ENCODE data around the gene PI4K2B.

DNA sequence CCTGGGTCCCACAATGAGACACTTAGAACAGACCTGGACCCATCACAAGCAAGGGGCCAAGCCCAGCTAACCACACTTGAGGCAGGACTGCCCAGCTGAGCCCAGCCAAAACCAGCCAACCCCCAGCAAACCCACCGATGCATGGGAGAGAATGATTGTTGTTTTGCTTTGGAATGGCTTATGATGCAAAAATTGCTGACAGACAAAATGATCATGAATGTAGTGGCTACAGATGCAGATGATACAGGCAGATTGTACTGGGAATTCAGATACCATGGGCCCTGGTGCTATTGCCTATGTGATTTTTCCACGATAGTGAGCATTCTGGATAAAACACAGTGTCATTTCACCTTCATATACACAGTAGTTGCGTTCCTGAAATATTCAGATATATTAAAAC lies 69.7 kb downstream of the PI4K2B start:
- TF ChIP-seq, protein P1, sequence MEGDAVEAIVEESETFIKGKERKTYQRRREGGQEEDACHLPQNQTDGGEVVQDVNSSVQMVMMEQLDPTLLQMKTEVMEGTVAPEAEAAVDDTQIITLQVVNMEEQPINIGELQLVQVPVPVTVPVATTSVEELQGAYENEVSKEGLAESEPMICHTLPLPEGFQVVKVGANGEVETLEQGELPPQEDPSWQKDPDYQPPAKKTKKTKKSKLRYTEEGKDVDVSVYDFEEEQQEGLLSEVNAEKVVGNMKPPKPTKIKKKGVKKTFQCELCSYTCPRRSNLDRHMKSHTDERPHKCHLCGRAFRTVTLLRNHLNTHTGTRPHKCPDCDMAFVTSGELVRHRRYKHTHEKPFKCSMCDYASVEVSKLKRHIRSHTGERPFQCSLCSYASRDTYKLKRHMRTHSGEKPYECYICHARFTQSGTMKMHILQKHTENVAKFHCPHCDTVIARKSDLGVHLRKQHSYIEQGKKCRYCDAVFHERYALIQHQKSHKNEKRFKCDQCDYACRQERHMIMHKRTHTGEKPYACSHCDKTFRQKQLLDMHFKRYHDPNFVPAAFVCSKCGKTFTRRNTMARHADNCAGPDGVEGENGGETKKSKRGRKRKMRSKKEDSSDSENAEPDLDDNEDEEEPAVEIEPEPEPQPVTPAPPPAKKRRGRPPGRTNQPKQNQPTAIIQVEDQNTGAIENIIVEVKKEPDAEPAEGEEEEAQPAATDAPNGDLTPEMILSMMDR (IDR thresholded peaks at IDR 0.05 in 2 of 3, conservative IDR thresholded peaks at IDR 0.05 in 1 of 3; ENCODE audit: control insufficient read depth in 2 of 3, extremely low read depth in 1 of 3, insufficient read depth in 1 of 3, low read depth in 3 of 3, low read length in 3 of 3): no peak
- TF ChIP-seq BRCA1 (IDR thresholded peaks at IDR 0.05; ENCODE audit: low read depth, low read length) (no peak), POLR2A (IDR thresholded peaks at IDR 0.05; ENCODE audit: low read depth, low read length) (no peak), NR2C1 (IDR thresholded peaks at IDR 0.05) (no peak)
